Breast epithelium (tissue), 3 donors: ENCODE data around the gene TRPM2.
"Not testable (repeated sequence)": the region's sequence is repeated elsewhere in the genome, so short reads cannot be mapped to it uniquely, and the experiment has no call there.

Experiments
- POLR2A ChIP-seq: fragments of 450-650 bp; IDR thresholded peaks from one replicate; pipeline ENCODE4 v1.6.1; 2016; ENCODE audit warnings: antibody characterized with exemption, mild to moderate bottlenecking, moderate library complexity
- POLR2AphosphoS5 ChIP-seq, 3 donors: sonication (generic); formaldehyde crosslinking; IDR thresholded peaks; one replicate each; pipeline ENCODE4 v1.6.1; 2017; ENCODE audit warnings: antibody characterized with exemption in 3 of 3
- TF ChIP-seq, protein P1 (sequence below), 3 donors: fragments of 450-650 bp; IDR thresholded peaks; one replicate each; pipeline ENCODE4 v1.5.1; 2016 to 2017; ENCODE audit warnings: antibody characterized with exemption in 3 of 3, mild to moderate bottlenecking in 3 of 3, moderate library complexity in 3 of 3

DNA sequence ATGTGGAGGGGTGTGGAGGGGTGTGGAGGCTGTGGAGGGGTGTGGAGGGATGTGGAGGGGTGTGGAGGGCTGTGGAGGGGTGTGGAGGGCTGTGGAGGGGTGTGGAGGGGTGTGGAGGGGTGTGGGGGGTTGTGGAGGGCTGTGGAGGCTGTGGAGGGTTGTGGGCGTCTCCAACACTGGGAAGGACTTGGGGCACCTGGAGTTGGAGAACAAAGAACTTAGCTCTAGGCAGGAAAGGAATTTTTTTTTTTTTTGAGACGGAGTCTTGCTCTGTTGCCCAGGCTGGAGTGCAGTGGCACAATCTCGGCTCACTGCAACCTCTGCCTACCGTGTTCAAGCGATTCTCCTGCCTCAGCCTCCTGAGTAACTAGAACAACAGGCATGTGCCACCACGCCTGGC is 43.4 kb downstream of the TRPM2 start:
- TF ChIP-seq POLR2AphosphoS5 (IDR thresholded peaks at IDR 0.05); POLR2A: not testable (repeated sequence)
- TF ChIP-seq, protein P1, sequence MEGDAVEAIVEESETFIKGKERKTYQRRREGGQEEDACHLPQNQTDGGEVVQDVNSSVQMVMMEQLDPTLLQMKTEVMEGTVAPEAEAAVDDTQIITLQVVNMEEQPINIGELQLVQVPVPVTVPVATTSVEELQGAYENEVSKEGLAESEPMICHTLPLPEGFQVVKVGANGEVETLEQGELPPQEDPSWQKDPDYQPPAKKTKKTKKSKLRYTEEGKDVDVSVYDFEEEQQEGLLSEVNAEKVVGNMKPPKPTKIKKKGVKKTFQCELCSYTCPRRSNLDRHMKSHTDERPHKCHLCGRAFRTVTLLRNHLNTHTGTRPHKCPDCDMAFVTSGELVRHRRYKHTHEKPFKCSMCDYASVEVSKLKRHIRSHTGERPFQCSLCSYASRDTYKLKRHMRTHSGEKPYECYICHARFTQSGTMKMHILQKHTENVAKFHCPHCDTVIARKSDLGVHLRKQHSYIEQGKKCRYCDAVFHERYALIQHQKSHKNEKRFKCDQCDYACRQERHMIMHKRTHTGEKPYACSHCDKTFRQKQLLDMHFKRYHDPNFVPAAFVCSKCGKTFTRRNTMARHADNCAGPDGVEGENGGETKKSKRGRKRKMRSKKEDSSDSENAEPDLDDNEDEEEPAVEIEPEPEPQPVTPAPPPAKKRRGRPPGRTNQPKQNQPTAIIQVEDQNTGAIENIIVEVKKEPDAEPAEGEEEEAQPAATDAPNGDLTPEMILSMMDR (IDR thresholded peaks at IDR 0.05) = not testable (repeated sequence)
